COR-L47 (cell line): Measurements from ENCODE around the gene KIAA1217.
"Not testable (repeated sequence)": the region's sequence is repeated elsewhere in the genome, so short reads cannot be mapped to it uniquely, and the experiment has no call there.

Source experiments
- DNase-seq: peaks from one replicate; lab custom pipeline; 2025; lab: John Stamatoyannopoulos, UW

The KIAA1217 gene

GRCh38 chr10:24339387-24339786, 130.4 kb downstream of the KIAA1217 start:
- DNase-seq, result no peak

DNA sequence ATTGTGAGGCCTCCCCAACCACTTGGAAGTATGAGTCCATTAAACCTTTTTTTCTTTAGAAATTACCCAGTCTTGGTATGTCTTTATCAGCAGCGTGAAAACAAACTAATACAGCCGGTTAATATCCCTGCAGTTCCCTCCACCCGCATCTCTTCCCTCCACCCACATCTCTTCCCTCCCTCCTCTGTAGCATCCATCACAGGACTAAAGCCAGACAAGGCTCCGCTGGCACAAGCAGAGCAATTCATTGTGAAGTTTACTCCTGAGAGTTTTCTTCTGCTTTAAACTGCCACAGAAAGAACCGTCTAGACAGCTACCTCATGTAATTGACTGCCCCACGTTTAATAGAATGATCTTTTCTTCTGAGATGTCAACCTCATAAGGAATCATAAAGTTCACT, 131.5 kb downstream of the KIAA1217 start:
- DNase-seq, result no peak

DNA sequence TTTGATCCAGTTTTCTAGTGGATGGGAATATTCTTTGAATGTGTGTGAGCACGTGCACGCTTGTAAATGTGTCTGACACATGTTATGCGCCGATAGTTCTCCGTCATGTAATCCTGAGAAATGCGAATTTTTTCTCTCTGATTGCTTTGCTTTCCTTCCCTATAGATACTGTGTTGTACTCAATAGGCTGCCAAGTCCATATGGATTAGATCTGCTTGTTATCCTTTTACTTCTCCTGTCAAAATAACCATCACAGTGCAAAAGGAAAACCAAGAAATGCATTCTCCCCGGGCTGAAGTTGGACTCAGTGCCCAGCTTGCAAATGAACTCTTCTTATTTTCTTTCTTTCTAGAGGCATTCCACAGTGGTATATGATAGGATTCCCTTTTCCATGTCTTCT, 131.9 kb downstream of the KIAA1217 start:
- no peak for DNase-seq

DNA sequence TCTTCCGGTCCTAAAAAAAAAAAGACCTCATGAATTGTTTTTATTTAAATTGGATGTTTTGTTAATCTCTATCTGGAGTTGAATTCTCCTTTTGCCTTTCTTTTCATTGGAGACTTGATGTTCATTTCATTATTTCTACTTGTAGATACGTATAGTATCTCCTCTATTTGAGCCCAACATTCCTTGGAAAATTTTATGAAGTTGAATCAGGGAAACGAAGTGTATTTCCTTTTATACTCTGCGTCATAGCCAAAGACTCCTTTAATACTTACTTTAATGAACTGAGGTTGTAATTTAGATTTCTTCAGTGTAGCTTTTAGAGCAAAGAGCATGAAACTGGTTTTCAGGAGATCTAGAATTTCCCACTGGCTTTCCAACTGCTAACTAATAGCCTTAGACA, 132.4 kb downstream of the KIAA1217 start:
- DNase-seq, result no peak

GRCh38 chr10:24341897-24342296, 133.0 kb downstream of the KIAA1217 start:
- no peak for DNase-seq

- DNase-seq, result no peak
Measured at GRCh38 chr10:24343686-24344085, 134.7 kb downstream of the KIAA1217 start.

DNA sequence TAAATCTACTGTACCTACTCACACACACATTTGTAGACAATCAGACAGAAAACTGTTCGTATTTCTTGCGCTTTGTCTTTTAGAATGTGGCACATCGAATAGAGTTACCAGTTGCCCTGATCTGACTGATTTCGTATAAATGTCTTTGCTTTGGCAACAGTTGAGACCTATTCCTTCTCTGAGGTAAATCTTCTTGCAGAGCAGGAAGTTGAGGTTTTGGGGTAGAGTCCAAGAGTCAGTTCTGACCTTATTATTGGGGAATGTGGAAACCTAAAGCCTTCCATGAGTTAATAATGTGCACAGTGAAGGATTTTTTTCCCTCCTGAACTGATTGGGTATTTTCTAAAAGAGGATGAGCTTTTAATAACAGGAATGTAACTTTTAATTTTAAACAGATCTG, 135.3 kb downstream of the KIAA1217 start:
- DNase-seq, result no peak

DNA sequence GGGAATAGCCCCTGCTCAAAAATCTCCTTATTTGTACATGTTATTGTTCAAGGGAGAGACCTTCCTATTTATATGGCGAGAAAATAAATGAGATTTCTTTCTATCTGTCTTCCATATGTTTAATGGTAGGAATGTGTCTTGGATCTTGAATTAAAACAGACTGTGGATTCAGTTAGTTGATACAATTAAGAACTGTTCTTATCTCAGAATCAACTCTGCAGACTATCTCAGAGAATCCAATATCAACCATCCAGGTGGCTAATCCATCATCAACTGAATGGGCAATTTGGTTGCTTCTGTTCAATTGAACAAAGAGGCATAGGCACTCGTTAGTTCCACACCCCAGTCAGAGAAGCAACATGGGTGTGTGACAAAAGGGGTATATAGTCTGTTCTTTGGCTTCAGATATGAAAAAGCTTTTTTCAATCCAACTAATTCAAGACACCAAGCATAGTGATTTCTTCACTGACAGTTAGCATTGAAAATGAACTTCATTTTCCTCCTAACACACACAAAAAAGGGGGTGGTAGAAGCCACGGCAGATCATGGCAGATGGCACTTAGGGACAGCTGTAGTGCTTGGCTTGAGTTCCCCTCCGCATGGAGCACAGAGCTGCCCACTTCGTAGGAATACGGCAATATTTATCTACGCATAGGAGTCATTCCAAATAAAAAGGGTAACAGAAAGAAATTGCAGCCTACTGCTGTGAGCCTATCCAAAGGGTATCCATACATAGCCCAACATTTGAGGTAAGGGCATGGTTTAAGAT, 135.9 kb downstream of the KIAA1217 start:
- no peak for DNase-seq

DNA sequence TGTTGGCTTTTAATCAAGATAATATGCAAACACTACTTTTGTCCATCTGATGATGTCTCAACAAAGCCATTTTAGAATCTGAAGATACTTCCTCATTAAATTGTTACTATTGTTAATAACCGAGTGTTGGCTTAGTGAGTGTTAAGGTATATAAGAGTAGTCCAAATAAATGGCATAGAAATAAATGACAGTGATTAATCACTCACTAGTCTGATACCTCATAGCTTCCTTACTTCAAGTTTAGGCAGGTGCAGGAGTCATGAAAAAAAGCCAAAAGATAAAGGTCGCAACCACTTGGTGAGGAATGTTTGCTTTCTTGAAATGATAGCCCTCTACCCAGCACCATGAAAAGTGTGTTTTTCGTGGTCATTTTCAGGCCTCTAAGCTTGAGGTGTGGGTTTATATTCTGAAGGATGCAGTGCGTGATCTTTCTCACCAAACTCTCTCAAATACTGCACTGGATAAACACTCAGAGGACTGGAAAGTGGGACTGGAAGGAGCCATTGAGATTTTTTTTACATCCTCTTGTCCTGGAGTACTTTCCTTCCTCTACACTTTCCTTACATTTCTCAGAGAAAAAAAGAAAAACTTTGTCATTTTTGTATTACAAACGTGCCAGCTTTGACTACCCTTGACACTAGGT, 138.1 kb downstream of the KIAA1217 start:
- no peak for DNase-seq

DNA sequence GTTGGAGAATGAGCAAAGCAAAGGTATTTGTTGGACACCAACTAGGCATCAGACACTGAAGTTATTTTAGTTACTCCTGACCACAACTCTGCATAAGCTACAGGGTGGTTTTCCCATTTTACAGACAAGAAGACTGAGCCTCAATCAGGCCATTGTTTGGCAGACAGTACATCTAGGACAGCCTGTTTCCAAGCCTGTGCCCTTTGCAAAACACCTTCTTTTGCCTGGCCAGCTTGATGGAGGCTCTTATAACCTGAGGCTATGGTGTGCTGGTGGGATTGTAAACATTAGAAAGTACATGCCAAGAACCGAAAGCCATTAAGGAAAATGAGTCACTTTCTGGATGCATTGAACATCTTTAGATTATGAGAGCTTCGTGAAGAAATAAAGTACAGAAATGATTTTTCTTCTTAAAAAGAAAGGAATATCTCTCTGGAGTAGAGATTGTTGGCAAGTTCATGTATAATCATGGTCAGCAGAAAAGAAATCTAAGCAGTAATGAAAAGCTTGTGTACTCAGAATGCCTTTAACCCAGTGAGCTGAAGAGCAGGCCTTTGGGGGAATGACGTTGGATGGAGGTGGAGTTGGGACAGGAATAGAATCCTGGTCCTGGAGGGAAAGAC, 140.6 kb downstream of the KIAA1217 start:
- no peak for DNase-seq

DNA sequence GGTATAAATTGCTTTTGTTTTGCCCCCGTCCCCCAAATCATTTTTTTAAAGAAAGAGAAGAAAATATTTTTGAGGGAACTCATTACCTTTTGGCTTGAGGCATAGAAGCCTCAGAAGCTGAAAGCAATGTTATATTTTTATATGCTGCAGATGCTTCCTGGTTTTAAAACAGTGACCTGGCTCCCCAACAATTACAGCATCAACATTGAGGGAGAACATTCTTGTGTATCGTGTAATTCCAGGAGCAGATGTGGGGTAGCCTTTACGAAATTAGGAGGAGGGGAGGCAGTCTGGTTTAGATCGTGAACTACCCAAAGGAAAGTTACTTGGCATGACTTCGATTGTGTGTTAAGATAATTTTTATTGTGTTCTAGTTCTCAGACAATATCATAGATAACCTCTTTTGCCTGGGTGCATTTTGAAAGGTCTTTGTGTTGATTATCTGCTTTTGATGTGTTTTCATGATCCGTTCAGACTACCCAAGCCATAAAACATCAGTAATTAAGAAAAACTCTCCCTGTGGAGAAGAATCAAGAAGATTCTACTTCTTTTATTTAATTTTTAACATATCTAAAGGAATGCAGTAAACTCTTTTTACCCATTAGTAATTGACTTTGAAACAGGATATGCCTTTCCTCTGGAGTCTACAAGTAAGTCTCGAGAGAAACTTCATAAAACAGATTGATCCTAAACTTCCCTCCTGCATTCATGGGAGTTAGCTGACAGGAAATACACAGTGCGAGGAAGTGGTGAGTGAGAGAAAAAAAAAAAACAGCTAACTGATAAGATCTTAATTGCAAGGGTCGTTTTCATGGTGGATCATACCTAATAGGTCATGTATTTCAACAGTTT, 141.4 kb downstream of the KIAA1217 start:
- no peak for DNase-seq

- DNase-seq, result not testable (repeated sequence)
Measured at GRCh38 chr10:24350922-24351225, 141.9 kb downstream of the KIAA1217 start.

- DNase-seq, result no peak
Measured at GRCh38 chr10:24351961-24352360, 143.0 kb downstream of the KIAA1217 start.

DNA sequence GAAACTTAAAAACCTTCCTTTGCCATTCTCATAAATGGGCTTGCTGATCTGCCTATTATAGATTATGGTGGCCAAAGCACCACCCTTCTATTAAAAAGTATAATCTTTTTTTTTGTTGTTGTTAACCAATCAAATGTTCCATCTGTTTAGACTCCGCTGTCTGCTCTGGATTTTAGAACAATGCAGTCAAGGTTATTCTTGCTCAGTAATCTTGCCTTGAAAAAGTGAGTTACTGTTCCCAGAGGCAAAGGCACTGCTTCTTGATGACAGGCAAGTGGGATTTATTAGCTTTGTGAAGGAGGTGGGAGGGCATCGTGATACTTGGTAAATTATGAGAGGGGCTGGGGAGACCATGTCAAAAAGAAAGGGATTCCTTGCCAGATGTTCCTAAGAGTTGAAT, 143.5 kb downstream of the KIAA1217 start:
- DNase-seq, result no peak

GRCh38 chr10:24353319-24353718, 144.4 kb downstream of the KIAA1217 start:
- no peak for DNase-seq

DNA sequence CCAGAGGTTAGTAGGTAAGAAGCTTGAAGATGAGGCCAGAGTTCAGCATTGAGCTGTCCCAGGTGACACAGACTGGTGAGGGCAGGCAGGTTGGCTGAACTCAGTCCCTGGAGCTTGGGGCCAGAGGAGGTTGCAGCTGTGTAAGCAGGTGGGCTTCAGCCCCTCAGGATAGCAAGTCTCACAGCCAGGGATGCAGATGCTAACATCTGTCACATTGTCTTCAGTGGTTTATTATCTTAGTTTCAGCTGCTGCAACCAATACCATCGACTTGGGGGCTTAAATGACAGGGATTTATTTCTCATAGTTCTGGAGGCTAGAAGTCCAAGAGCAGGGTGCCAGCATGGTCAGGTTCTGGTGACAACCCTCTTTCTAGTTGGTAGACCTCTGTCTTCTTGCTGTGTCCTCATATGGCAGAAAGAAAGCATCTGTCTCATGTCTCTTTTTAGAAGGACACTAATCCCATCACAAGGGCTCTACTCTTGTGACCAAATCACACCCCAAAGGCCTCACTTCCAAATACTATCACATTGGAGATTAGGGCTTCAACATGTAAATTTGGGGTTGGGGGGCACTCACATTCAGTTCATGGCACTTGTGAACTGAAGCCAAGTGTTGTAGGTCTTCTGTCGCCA, 146.2 kb downstream of the KIAA1217 start:
- no peak for DNase-seq

GRCh38 chr10:24357344-24358004, 148.5 kb downstream of the KIAA1217 start:
- no peak for DNase-seq

GRCh38 chr10:24358022-24358421, 149.1 kb downstream of the KIAA1217 start:
- no peak for DNase-seq

DNA sequence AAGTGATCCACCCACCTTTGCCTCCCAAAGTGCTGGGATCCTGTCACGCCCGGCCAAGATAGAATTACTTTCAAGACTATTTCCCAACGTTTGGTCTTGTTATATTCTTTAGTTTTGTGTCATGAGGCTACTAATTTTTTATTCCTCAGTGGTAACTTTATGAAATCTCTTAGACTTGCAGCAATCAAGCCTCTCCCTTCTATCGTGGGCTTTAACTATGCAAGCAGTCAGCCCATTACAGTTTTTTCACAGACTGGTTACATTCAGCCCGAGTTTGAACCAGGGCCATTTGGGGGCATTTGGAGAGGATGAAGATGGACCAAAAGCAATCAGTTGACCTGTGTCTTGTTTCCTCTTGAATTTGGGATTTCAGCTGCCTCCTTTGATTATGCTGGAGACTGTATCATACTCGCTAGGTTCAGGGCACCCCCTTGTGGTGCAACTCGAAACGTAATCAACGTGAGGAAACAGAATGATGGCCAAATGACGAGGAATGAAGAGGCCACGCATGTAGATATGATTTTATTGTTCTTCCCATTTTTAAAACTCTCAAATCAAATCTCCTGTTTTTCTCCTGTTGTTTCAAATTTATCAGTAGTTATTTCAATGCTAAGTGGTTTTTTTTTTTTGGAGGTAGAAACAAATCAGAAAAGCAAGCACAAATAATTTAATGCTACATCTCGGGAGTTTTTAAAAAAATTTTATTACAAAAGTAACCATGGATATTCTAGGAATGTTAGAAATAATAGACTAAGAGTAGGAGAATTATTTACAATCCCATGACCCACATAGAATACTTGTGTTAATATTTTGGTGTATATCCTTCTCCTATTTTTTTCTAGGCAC, 151.6 kb downstream of the KIAA1217 start:
- DNase-seq, result peak; percentile 4

- DNase-seq, result no peak
Measured at GRCh38 chr10:24363070-24363469, 154.1 kb downstream of the KIAA1217 start.

DNA sequence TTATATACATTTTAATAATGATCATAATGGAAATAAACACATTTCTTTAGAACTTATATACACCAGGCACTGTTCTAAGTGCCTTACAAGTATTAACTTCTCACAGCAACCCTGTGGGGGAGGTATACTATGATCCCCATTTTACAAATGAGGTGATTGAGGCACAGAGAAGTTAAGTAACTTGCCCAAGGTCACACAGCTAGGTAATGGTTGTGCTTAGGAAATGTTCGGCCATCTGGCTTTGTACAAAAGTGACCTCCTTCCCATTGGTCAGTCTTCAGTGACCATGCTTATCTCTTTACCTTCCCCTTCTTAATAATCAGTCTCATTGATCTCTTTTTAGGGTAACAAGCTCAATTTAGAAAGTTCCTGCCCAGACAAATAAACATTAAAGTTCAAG, 158.8 kb downstream of the KIAA1217 start:
- no peak for DNase-seq
